Activated effector memory CD4-positive, alpha-beta T cell treated with Interleukin-2 at 50 U/mL for 16 hours (primary cell): ENCODE data around the gene STPG4.

Source experiments
- DNase-seq: peaks from one replicate; pipeline ENCODE4 v3.0.0-alpha.2; 2020

Gene STPG4

GRCh38 chr2:47086054-47086471 lies 69.0 kb downstream of the STPG4 start:
- no peak for DNase-seq

- DNase-seq: no peak
Measured at GRCh38 chr2:47083886-47084687, 71.0 kb downstream of the STPG4 start.

- no peak for DNase-seq
Measured at GRCh38 chr2:47083485-47083884, 71.6 kb downstream of the STPG4 start.

GRCh38 chr2:47083005-47083404 lies 72.1 kb downstream of the STPG4 start:
- no peak for DNase-seq

- DNase-seq: no peak
Measured at GRCh38 chr2:47080888-47081301, 74.2 kb downstream of the STPG4 start.

GRCh38 chr2:47079515-47080412 lies 75.3 kb downstream of the STPG4 start:
- DNase-seq: no peak

- no peak for DNase-seq
Measured at GRCh38 chr2:47078541-47079482, 76.3 kb downstream of the STPG4 start.

GRCh38 chr2:47077442-47078117 lies 77.5 kb downstream of the STPG4 start:
- no peak for DNase-seq

- no peak for DNase-seq
Measured at GRCh38 chr2:47076586-47077441, 78.3 kb downstream of the STPG4 start.

GRCh38 chr2:47076126-47076506 lies 79.0 kb downstream of the STPG4 start:
- no peak for DNase-seq

GRCh38 chr2:47075361-47076125 lies 79.6 kb downstream of the STPG4 start:
- DNase-seq: no peak

- no peak for DNase-seq
Measured at GRCh38 chr2:47074691-47075090, 80.4 kb downstream of the STPG4 start.

- DNase-seq: no peak
Measured at GRCh38 chr2:47073641-47074040, 81.5 kb downstream of the STPG4 start.

GRCh38 chr2:47073217-47073616 lies 81.9 kb downstream of the STPG4 start:
- no peak for DNase-seq

GRCh38 chr2:47072728-47073191 lies 82.3 kb downstream of the STPG4 start:
- no peak for DNase-seq

- DNase-seq: no peak
Measured at GRCh38 chr2:47072018-47072691, 83.0 kb downstream of the STPG4 start.

GRCh38 chr2:47070920-47071824 lies 83.9 kb downstream of the STPG4 start:
- peak; percentile 27 for DNase-seq

GRCh38 chr2:47070155-47070919 lies 84.8 kb downstream of the STPG4 start:
- no peak for DNase-seq
